Measurements from ENCODE around the gene VIPR2.

The VIPR2 gene

DNA sequence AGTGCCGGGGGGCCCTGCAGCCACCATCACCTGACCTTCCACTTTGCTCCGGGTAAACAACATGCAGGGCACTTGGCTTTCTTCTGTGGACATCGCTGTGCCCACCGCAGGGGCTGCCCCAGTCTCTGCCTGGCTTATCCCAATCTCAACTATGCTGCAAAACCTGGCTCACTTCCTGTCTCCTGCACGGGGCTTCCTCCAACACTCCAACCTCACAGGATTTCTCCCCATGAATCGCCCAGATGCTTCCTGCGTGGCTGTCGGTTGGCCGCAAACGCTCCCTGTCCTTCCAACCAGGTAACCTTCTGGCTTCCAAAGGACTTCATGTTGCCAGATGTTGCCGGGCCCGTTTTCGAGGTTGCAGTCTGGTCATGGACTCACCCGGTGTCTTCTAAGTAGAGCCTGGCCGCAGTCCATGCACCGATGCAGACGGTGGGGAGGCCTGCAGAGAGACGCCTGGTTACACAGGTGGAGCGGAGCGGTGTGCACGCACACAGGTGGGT, 109.0 kb downstream of the VIPR2 start:
- no peak for FAIRE-seq

DNA sequence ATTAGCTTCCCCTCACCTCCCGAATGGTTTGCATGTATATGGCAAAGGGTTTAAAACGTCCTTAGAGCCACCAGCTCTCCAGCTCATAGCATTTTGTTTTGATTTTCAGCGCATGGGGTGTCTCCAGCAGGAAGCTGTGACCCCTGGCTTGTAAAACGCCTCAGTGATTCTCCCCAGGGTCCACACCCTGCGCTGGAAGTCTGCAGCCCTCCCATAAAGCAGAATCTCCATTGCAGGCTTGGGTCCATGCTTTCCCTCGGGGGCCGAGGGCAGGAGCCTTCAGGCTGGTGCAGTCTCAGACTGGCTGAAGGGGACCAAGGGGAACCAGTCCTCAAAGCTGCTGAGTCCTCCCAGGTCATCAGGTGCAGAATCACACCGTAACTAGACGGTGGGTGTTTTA, 109.7 kb downstream of the VIPR2 start:
- FAIRE-seq = no peak

DNA sequence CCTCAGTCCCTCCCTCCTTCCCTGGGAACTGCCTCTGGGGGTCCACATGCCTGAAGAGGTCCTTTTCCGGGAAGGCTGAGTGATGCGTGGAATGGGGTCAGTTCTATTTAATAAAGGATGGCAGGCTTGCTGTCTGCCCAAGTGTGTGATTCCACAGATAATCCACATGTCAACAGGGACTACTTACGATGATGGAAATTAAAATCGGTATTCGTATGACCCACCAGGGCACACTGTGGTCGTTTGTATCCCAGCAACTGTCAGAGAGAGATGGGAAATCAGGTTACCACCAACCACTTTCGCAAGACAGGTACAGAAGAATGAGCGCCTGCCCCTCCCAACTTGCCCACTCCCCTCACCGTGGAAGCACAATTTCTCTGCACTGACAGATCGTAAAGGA, 110.3 kb downstream of the VIPR2 start:
- FAIRE-seq = no peak

DNA sequence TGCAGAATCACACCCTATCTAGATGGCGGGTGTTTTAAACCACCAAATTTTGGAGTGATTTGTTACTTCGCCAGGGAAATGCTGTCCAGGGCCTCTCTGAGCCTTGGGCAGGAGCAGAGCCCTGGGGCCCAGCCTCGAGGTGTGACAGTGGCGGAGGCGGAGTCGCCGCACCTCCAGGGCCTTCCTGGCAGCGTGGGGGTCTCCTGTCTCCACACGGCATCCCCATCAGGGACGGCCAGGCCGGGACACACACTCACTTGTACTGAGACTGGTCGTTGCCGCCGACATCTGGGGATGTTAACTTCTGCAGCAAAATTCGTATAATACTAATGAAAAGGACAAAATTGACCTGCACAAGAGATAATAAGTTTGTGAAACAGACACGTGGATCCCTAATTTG, 110.7 kb downstream of the VIPR2 start:
- no peak for FAIRE-seq

DNA sequence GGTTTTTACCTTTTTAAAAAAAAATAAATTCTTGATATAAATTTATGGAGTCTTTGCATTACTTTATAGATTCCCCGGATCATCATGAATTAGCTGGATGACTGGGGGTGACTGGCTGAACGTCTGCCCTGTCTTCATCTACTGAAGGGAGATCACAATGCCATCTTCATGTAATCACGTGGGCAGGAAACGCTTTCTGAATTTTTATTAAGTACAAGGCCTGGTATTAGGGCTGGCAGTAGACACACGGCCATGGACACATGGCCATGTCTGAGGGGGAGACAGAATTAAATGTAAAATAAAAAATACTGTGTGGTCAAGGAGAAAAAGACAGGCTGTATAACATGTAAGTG, 111.2 kb downstream of the VIPR2 start:
- no peak for FAIRE-seq

DNA sequence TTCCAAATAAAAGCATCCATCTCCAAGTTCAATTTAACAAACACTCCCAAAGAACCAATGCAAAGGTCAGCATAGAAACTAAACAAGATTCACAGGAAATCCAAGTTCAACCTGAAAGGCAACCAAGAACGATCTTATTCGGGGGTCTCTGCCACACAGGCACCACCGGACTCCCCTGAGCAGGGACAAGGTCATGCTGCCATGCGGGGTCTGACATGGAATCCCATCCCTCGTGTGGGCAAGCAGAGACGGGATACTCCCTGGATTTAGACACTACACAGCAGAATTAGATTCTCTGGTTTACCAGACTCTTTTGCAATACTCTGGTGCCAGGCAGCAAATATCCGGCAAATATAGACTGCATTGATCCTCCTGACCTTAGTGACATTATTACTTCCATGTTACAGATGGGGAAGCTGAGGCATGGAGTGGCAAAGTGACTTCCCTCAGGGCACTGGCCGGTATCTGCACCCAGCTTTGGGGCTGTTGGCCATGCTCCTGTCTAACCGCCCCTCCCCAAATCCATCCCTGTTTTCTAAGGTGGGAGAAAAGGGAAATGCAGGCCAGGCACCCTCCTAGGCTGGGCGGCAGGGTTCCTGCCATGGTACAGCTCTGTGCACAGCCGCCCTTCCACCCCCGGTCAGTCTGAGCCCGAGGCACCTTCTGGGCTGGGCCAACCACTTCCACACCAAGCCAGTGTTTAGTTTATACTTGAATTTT, 111.8 kb downstream of the VIPR2 start:
- no peak for FAIRE-seq

DNA sequence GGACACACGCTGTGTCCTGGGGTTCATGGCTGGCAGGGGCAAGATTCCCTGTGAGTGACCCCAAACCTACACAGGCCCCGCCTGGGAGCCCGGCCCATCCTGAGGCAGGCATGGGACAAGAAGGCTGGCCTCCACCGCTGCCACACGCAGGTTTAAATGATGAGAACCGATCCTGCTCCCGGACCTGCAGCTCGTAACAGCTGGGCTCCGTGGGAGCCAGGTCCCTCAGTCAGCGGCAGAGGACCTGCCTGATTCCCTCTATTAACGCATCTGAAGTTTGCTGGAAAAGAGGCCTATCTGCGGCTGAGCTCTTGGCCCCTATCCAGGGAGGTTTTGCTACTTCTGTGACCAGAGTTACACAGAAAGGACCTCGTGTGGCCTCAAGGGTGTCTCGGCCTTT, 112.3 kb downstream of the VIPR2 start:
- no peak for FAIRE-seq

DNA sequence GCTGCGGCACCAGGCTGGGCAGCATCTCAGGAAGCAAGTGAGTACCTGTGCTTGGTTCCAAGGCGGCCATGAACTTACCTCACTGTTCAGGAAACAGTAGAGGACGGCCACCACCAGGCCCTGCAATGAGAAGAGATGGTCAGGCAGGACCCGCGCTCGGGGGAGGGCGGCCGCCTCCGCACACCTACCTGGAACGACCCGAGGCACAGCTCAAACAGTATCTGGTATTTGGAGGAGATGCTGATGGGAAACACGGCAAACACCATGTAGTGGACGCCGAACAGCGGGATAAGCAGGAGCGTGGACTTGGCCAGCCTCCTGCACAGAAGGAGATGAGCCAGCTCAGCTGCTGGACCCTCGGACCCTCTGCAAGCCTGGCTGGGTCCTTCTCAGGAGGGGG, 112.9 kb downstream of the VIPR2 start:
- FAIRE-seq = no peak

DNA sequence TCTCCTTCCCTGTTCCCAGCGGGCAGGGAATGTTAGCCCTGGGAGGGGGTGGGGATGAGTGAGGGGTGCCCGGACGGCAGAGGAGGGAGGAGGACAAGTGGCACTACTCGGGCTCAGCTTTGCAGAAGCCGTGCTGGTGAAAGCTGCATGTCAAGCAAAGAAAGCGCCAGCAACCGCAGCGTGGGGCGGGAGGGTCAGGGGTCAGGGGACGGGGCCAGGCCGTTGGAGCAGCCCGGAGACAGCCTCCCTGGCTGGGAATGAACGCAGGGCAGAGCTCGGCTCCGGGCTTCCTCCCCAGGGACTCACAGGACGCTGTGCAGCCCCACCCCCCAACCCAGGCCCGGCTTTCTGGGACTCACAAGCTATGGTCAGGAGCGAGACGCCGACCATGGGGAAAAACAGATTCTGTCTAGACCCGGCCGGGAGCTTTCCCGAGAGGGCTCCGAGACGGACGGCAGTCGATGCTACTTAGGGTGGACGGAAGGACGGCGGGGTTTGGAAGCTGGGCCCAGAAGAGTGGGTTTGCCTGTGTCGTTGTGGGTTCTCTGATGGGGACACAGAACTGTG, 113.4 kb downstream of the VIPR2 start:
- FAIRE-seq = no peak

DNA sequence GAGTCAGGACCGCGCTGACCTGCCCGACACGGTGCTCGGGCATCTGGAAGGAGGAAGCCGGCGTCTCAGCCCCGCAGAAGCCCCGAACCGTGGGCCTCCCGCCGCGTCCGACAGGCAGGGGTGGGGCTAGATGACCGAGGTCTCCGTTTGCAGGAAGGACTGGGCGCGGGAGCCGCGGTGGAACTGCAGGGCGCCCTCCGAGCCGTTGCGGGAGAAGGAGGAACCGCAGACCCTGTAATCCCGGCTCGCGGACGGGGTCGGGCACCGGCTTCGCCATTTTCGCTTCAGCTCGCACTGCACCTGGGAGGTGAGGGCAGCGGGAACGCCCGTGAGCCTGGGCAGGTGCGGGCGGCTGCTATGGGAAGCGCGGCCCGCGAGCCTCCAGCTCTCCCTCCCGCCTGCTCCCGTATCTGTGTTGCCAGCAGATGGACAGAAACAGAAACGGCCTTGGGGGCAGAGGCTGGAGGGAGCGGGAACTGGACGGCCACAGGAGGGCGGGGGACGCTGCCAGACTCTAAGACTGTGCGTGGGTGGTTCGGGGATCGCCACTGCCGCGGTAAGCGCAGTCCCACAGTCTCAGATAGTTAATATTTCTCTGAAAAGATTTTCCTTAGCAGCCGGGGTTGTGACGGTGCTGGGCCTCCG, 114.1 kb downstream of the VIPR2 start:
- FAIRE-seq = no peak

DNA sequence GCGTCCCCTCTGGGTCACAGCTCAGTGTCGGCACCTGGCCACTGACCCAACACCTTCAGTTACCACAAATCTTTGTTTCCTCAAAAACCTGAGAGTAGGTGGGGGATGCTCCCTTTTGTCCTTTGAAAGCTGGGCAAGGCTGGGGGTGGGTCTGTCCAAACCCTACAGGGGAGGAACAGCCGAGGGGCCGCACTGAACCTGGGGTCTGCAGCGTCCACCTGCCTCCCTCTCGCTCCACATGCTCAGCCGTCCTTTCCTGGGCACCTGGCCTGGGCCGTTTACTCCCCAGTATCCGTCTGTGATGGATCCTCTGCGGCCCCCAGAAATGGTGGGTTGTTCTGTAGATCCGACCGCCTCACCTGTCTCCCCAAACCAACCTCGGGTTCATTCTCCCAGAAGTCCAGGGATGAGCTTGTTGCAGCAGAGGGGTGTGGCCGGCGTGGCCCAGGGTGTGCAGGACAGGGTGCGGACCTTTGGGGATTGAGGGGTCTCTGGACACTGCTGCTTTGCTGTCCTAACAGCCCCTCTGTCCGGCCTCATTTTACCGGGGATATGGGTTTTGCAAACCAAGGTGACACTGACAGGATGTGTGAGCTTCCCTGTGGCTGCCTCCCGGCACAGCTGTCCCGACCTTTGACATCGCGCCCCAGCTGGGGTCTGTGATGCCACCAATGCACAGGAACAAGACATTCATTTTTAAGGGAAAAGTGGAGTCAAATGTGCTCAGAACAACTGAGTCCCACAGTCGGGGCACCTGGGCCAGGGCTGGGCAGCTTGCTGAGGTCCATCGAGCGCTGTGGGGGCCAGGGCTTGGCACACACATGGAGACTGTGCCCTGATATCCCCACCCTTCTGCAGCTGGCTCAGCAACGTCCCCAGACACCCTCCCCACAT, 115.9 kb downstream of the VIPR2 start:
- no peak for FAIRE-seq

DNA sequence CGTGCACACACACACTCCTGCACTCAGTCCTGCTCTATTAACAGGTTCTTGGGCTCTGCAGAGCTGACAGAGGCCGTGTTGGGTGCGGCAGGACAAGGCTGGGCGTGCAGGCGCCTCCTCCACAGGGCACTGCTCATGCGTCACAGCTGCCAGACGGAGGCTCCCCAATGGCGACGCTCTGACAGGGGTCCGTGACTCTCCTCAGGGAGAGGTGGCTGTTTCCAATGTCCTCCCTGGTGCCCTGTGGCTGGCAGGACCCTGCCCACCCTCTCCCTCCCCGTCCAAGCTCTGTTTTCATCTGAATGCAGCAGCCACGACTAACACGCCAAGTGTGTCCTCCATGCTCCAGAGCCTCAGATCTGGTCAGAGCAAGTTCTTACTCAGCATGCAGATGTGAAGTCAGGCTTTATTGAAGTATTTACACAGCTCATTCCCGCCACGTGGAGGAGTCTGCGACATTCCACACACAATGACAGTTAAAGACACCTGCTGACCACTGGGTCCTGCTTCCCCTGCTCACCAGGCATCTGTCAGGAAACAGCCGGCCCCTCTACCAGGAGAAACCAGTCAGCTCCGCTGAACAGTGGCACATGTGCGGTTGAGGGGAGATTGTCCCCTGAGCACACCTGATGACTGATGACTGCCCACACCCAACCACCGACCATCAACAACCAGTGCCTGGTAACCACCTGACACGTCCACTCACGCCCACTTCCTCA, 116.7 kb downstream of the VIPR2 start:
- no peak for FAIRE-seq

DNA sequence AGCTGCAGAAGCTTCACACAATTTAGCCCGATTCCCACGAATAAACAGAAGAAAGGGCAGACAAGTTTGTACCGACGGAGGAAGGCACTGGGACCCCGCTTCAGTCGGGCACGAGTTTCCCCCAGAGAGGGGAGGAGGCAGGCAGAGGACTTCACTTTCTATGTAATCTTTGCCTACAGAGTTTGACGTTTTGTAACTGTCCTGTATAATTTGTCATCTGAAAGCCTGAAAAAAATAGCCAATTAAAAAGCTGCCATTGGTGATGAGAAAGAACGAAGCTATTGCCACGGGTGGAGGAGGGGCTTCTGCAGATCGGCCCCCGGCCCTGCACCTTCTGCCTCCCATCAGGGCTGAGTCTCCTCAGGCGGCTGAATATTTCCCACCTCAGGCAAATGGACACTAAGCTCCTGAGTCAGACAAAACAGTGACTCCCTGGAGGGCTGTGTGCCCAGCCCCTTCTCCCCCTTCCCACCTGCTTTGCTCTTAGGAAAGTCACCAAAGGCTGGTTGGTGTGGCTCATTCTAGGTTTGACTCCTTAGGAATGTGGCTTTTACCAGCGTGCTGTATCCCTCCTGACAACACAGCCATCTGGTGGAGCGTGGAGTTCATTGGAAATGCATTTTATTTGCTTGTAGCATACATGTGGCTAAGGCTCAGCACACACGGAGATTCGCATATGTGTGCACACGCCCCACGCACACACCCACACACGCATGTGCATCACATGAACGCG, 117.4 kb downstream of the VIPR2 start:
- FAIRE-seq = no peak

DNA sequence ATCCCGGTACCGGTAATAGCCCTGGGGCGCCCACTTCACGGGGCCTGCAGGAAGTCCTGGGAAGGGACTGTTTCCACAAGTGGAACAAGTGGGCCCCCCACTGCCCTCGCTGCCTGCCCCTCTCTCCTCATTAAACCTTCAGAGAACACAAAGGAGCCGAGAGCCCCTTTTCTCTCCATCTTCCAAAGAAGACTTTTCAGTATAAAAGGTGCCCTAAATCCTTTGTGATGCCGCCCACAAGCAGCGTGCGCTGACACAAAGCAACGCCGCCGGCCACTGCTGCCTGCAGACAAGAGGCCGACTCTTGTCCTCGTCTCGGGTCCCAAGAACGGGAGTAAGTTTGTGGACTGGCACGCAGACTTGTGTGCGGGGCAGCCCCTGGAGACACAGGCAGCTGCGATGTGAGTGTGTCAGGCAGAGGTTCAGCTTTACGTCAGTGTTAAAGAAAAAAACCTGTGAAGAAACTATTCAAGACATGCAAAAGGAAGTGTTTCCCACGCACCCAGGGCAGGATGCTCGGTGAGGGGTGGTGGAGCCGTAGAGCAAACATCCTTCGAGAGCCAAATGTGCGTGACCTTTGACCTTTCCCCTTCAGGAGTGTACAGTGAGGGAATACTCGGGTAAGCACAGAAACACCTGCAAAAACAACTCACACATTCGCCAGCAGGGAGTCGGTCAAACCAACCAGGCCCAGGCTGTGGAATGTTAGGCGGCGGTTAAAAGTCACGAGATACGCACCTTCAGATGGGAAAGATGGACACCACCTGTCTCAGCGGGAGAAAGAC, 118.2 kb downstream of the VIPR2 start:
- FAIRE-seq = no peak

DNA sequence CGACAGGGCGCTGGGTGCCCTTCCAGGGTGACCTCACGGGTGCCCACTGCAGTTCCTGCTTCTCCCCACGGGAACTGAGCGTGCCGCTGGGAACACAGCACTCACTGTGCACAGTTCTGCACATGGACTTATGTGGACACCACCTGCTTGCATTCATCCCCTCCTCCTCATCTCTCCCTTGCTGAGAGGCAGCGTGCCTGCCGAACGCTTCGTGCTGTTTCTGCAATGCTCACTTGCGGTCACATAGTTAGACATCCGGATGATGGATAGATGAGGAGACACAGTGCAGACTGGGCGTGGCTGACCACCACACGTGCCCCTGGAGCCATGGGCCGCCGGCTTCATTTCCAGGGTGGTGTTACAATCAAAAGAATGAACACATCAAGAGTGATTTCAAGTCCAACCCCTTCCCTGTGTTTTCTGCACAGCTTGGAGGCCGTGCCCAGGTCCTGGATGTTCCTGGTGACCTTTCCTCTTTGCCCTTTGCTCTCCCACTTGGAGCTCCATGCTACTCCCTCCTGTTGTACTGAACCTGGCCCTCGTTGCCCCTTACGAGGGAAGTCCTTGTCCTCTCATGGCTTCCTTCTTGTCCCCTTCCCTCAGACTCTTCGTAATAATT, 119.4 kb downstream of the VIPR2 start:
- no peak for FAIRE-seq

DNA sequence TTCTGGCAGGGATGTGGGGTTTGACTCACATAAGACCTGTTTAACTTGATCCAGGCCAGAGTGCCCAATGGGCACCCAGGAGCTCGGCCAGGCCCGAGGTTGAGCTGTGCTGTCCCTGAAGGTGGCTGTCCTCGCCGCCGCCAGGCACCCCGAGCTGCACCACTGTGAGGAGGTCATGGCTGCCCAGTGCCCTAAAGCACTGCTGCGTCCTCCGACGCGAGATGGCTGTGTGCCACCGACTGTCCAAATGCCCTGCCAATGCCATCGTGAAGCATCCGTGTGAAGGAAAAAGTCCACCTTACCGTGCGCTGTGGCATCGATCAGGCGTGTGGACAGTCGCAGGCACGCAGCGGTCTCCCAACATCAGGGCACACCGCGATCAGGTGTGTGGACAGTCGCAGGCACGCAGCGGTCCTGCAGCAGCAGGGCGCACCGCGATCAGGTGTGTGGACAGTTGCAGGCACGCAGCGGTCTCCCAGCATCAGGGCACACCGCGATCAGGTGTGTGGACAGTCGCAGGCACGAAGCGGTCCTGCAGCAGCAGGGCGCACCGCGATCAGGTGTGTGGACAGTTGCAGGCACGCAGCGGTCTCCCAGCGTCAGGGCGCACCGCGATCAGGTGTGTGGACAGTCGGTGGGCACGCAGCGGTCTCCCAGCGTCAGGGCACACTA, 120.3 kb downstream of the VIPR2 start:
- no peak for FAIRE-seq

DNA sequence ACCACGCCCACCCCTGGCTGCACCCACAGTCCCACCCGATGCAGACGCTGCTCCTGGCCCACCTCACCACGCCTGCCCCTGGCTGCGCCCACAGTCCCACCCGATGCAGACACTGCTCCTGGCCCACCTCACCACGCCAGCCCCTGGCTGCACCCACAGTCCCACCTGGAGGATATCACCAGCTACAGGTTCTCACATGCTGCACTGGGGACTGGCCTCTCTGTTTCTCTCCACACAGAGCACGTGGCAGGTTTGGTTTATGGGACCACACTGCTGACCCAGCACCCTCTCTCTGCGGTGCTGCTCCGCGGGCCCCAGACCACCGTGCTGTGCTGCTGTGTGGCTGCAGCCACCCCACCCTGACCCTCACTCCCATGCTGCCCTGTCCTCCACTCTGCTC, 120.9 kb downstream of the VIPR2 start:
- FAIRE-seq = no peak

DNA sequence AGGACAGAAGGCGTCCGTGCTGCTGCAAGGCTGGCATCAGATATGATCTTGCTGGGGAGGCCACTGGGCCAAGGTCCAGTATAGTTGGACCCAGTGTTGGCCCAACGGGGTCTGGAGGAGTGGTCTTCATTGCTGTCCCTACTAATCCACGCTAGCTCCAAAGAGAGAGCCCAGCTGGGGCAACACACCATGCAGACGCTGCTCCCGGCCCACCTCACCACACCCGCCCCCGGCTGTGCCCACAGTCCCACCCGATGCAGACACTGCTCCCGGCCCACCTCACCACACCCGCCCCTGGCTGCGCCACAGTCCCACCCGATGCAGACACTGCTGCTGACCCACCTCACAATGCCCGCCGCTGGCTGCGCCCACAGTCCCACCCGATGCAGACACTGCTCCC, 121.5 kb downstream of the VIPR2 start:
- FAIRE-seq = no peak

DNA sequence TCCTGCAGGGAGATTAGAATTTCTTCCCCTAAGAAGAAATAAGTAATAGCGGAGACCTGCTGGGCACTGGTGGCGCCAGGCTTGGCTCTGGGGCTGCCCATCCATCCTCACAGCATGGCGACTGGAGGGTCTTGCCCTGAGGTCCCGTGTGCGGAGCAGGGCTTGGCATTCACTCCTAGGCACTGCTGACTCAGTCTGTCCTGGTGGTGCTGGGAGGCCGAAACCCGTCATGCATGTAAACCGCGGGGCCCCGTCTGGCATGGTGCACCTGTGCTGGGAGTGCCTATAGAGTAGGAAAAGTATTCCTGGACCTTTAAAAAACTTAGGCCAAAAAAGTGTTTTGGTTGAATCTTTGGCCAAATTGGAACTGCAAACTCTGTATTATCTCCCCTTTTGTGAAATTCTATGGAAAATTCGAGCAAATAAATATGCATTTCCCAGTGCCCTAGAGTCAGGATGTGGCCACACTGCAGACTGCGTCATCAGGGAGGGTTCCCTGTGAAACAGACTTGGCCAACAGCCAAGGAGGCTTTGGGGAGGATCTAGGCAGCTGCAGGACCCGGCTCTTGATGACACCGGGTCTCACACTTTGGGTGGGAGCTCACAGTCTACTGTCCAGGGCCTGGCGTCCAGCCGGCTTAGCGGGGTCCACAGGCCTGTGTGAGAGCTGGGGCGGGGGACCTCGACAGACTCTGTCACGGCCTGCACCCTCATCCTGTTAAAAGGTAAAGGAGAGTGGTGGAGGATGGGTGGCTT, 122.3 kb downstream of the VIPR2 start:
- FAIRE-seq = no peak
